ENCODE results near the gene SGCE. TPM values are rescaled to one million over a fixed set of nuclear protein-coding genes. Genes with fewer than 3 reads are reported as not detected.

SGCE gene
- total and polyA plus RNA-seq, 8 donors, result 9.8 to 38.5 (median 15.8) TPM

GRCh38 chr7:94632338-94633013 is 23.5 kb downstream of the SGCE start:
- H3K9me3 ChIP-seq, result no peaks in the 10 kb centered on the region
- ATAC-seq (peak in 2 of 4 donors; percentile 51 to 77), FAIRE-seq (no peak), DNase-seq (no peak)
- 34 to 36% methylated on average over 5 of the region's 5 CpGs for WGBS, 2 donors
- H3K27me3 ChIP-seq, result no peaks in the 10 kb centered on the region
- no peak overlapping the region for H3K27ac ChIP-seq
- H3K4me1 ChIP-seq, result no peaks in the 10 kb centered on the region
- intact Hi-C loops (cut with DNase I), result no loop called here
- no peak overlapping the region for H3K4me3 ChIP-seq
- no peak for TF ChIP-seq CTCF (IDR thresholded peaks at IDR 0.05)
- no peaks in the 10 kb centered on the region for H3K36me3 ChIP-seq

GRCh38 chr7:94630855-94631254 is 25.1 kb downstream of the SGCE start:
- Histone ChIP-seq H3K27me3 (no peaks in the 10 kb centered on the region), H3K4me1 (no peaks in the 10 kb centered on the region), H3K36me3 (no peaks in the 10 kb centered on the region), H3K9me3 (no peaks in the 10 kb centered on the region), H3K4me3 (no peak overlapping the region), H3K27ac (no peak overlapping the region)
- no peak for DNase-seq
- intact Hi-C loops (cut with DNase I), result no loop called here
- FAIRE-seq, result no peak
- no peak for TF ChIP-seq CTCF (IDR thresholded peaks at IDR 0.05)
- no peak for ATAC-seq
- WGBS, 2 donors, result 52 to 67% methylated on average over 4 of the region's 4 CpGs

GRCh38 chr7:94623820-94624219 is 32.1 kb downstream of the SGCE start:
- FAIRE-seq (no peak), ATAC-seq (no peak), DNase-seq (no peak)
- peaks cover 0 to 8% (median 7%) of the 10 kb centered on the region in 3 donors for H3K4me1 ChIP-seq
- H3K4me3 ChIP-seq, result no peak overlapping the region
- H3K27ac ChIP-seq, result no peak overlapping the region
- 17 to 21% methylated on average over 3 of the region's 3 CpGs for WGBS, 2 donors
- intact Hi-C loops (cut with DNase I), result no loop called here
- TF ChIP-seq CTCF (IDR thresholded peaks at IDR 0.05), result no peak
- no peaks in the 10 kb centered on the region for H3K9me3 ChIP-seq
- no peaks in the 10 kb centered on the region for H3K36me3 ChIP-seq
- no peaks in the 10 kb centered on the region for H3K27me3 ChIP-seq

GRCh38 chr7:94621120-94621519 is 34.8 kb downstream of the SGCE start:
- H3K27ac ChIP-seq, result no peak overlapping the region
- intact Hi-C loops (cut with DNase I), result no loop called here
- no peak for TF ChIP-seq CTCF (IDR thresholded peaks at IDR 0.05)

GRCh38 chr7:94620703-94621118 is 35.2 kb downstream of the SGCE start:
- Histone ChIP-seq H3K4me3 (no peak overlapping the region), H3K27me3 (no peaks in the 10 kb centered on the region), H3K36me3 (peaks cover 0 to 5% (median 0%) of the 10 kb centered on the region in 3 donors), H3K4me1 (peaks cover 0 to 8% (median 7%) of the 10 kb centered on the region in 3 donors), H3K27ac (no peak overlapping the region), H3K9me3 (no peaks in the 10 kb centered on the region)
- no peak for TF ChIP-seq CTCF (IDR thresholded peaks at IDR 0.05)
- 42 to 55% methylated on average over 2 of the region's 2 CpGs for WGBS, 2 donors
- ATAC-seq (peak; percentile 46 to 99 (median 94)), FAIRE-seq (no peak), DNase-seq (peak in 5 of 6 donors; percentile 20 to 49 (median 28))
- intact Hi-C loops (cut with DNase I), result no loop called here

More at GRCh38 chr7:94621120-94621519, 34.8 kb downstream of the SGCE start:
- H3K9me3 ChIP-seq, result no peaks in the 10 kb centered on the region
- 82 to 91% methylated on average over 2 of the region's 2 CpGs for WGBS, 2 donors
- H3K4me1 ChIP-seq, result peaks cover 0 to 8% (median 7%) of the 10 kb centered on the region in 3 donors
- no peak overlapping the region for H3K4me3 ChIP-seq
- H3K36me3 ChIP-seq, result peaks cover 0 to 5% (median 0%) of the 10 kb centered on the region in 3 donors
- H3K27me3 ChIP-seq, result no peaks in the 10 kb centered on the region
- DNase-seq (no peak), FAIRE-seq (no peak), ATAC-seq (no peak)
